Activated CD4-positive, alpha-beta T cell treated with anti-CD3 and anti-CD28 coated beads, Interleukin-2, amount 50 U/mL, for 16 hours (primary cell): Measurements from ENCODE around the gene SCN3A.

ENCODE experiments used
- DNase-seq: peaks from one replicate; pipeline ENCODE4 v3.0.0-alpha.2; 2020

The SCN3A gene

DNA sequence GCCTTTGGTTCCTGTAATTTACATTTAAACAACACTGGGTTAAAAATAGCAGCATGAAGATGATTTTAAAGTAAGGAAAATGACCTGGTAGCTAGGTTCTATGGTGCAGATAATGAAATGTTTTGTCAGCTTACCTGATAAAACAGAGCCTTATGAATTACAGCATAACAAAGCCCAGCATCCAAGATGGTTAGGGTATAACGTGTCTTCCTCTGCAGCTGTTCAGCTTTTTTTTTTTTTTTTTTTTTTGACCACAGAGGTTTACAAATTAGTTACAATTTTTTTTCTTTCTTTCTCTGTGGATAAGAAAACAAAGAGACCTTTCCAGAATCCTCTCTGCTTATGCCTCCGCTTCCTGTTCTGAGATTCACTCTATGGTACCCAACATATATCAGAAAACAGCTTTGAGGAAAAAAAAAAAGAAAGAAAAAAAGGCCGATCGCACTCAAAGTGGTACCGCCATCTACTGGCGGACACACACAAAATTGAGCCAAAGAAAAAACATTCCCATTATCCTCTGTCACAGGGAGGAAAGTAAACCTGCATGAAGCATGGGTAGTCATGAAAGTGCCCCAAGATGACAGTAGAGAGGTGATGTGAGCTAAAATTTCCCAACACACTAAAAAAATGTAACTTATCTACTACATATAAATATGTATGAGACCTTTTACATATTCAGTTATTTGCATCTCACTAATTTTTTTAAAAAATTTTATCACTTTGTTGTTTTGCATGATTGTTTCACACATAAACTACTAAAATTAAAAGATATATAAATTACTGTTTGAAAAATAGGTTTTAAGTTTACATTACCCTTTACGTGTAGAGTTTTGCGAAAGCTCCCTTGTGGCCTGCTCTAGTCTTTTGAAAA, at the start of gene SCN3A:
TSS of gene SCN3A (minus strand) at position 362 of the 871 bp plus-strand sequence. CDS start 27,656 bp downstream, outside the sequence.
- DNase-seq = peak; percentile 6

DNA sequence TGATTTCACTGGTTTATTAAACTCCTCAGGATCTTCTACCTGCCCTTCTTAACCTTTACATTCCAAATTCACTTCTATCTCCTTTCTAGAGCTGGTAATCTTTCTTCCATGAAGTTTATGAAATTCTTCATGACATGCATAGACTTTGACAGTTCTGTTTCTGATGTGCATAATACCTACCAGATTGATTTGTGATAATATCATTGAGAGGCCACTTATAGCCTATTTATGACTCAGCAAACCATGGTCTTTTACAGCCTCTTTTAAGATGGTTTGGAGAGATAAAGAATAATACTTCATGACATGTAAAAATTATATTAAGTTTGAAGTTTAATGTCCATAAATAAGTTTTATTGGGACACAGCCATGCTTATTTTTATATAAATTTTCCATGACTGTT, 49.3 kb upstream of the SCN3A start:
- no peak for DNase-seq

- no peak for DNase-seq
Observed at GRCh38 chr2:165251366-165251765, 47.5 kb upstream of the SCN3A start.

- DNase-seq = no peak
Observed at GRCh38 chr2:165248238-165248637, 44.4 kb upstream of the SCN3A start.

- no peak for DNase-seq
Observed at GRCh38 chr2:165245081-165245793, 41.4 kb upstream of the SCN3A start.

DNA sequence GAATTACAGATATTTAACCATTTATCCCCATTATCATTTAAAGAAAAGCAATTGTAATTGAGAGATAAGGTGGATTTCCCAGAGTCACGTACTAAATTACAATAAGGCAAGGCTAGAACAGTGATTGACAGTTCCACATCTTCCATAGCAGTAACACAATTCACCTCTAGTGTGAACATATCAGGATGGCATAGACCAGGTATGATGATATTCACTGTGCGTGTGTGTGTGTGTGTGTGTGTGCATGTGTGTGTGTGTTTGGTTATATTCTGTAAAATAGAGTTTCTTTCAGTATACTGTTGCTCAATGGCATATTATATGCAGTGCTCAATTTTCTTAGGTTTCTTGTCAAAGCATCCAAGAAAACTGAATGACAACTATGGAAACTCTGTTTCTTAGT, 37.1 kb upstream of the SCN3A start:
- DNase-seq = no peak

DNA sequence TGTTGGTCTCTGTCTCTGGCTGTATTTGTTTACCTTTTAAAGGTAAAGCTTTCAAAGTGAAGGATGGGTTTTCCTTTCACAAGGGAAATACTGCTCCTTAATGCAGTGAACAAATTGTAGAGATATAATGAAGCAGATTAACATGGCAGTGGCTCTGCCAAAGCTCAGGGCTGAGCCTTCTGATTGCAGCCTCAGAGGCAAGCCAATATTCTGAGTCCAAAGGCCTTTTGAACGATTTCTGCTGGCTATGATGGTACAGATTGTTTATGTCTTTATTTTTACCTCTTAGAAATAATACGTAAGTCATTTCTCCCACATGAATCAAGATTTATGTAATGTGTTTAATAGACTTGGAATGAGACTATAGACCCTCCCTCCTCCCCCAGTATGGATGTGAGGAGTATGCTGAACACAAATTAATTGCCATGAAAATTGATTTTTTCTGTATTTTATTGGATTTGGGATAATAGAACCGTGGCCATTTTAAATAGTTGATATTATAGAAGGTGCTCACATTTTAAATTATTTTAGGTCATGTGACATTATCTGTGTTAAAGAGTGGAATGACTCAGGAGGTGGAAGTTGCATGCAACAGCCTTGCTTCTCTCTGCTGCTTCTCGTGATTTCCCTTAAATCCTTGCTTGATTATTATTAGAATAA, 36.1 kb upstream of the SCN3A start:
- DNase-seq = no peak

DNA sequence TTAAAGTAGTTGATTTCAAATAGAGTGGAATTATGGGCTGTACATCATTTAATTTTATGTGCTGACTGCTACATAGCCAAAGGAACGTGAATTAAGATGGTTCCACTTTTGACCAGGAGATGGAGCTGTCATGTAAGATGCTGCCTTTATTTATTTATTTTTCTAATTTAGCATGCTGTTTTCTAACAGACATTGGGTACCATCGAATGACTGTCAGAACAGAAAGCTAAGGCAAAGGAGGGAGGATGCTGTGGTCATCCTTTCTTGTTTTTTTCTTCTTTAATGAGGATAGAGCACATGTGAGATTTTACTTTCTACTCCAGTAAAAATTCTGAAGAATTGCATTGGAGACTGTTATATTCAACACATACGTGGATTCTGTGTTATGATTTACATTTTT, 35.4 kb upstream of the SCN3A start, which contains the start of gene SCN2A:
TSS of gene SCN2A (plus strand) at position 185 of the 400 bp plus-strand sequence. CDS start 56,410 bp downstream, outside the sequence.
- peak; percentile 35 for DNase-seq

- peak; percentile 2 for DNase-seq
Observed at GRCh38 chr2:165238295-165238694, 34.4 kb upstream of the SCN3A start.

DNA sequence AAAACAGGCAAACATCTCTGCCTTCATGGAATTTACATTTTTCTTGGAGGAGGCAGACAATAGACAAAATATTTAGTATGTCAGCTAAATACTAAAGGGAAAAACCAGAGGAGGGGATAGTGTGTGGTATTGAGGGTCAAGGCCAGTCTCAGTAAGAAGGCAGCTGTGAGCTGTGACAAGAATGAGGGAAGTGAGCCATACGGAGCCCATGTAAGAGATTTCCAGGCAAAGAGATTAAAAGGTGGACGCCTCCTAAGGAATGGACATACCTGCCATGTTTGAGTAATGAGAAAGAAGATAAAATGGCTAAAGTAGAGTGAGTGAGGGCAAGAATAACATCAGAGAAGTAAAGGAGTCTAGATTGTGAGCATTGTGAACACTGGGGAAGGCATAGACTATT, 33.2 kb upstream of the SCN3A start:
- DNase-seq = no peak

DNA sequence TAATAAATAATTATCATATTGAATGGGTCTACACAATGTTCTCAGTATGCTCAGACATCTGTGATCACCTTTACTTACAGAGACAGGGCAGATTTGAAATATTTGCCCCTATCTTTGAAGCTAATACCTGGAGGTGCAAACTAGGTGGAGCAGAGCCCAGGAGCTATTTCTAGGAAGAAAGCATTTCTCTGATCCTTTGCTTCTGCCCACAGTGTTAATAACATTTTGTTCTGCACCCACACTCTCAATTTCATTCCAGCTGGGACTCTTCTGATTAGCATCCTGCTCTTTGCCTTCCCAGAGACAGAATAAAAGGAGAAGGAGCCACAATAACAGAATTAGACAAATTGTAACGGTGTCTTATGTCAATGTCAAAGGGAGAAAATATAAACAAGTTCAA, 23.7 kb upstream of the SCN3A start:
- no peak for DNase-seq

DNA sequence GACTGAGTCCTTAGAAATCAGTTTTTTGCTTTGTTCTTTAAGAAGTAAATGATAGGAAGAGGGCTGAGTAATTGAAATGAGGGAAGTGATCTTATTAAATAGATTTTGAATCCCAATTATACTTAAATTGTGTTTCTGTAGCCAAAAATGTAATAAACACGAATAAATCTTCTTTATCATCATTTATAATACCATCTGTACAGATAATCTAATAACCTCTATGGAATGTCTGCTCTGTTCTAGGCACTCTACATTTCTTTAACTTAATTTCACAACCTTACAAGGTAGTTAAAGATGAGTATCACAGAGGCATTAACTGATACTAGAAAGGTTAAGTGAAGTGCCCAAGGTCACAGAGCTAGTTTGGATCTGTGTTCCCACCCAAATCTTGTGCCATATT, 21.1 kb upstream of the SCN3A start:
- DNase-seq = no peak

DNA sequence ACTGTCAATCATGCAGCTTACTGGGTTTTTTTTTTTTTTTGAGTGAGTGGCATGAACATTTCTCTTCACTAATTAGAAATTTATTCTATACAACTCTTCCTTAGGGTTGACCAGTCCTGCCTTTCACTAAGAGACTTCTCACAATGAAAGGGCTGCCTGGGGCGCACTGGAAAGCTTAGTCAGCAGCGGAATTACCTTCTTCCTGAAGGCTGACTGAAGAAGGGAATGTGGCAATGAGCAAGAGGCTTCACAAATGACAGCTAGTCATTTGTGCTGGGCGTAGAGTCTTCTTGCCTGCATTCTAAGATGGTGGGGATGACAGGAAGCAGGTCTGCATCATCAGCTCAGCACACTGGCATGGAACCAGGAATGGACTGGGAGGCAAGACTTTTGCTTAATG, 15.6 kb upstream of the SCN3A start:
- no peak for DNase-seq

DNA sequence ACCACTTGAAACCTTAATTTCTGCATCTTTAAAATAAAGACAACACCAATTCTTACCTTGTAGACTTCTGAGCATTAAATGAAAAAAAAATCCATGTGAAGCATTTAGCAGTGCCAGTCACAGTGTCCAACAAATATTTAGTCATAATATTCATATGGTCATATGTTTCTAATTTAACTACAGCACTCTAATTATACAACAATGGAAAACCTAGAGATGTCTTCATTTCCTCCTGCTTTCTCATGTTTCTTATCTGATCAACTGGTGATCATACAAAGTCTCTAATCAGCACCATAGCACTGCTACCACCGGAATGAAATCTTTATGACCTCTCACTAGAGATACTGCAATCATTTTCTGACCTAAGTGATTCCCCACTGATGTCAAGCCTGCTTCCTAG, 10.2 kb upstream of the SCN3A start:
- DNase-seq = no peak

DNA sequence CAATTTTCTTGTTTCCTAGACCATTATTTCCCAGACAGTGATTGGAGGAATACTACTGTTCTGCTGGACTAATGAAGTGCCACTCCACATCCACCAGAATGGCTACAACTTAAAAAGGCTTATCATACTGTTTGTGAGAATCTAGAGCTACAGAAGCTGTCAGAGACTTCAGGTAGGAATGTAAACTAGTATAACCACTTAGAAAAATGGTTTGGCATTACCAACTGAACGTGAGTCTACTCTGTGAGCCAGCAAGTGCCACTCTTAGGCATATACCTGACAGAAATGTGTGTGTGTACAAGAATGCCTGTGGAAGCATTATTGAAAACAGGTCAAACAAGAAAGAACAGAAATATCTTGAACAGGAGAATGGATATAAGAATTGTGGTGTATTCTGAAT, 4.2 kb upstream of the SCN3A start:
- no peak for DNase-seq

DNA sequence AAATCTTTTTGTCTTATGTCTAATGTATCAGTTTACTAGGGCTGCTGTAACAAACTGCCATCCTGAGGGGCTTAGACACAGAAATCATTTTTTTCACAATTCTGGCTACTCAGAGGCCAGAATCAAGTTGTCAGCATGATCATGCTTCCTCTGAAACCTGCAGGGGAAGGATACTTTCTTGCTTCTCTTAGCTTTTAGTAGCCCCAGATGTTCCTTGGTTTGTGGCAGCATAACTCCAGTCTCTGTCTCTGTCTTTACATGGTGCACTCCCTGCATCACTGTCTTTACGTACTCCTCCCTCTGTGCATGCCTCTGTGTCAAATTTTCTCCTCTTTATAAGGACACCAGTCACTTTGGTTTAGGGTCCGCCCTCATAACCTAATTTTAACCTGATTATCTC, 2.0 kb upstream of the SCN3A start:
- no peak for DNase-seq

- no peak for DNase-seq
Observed at GRCh38 chr2:165202239-165202638, 1.6 kb downstream of the SCN3A start.

DNA sequence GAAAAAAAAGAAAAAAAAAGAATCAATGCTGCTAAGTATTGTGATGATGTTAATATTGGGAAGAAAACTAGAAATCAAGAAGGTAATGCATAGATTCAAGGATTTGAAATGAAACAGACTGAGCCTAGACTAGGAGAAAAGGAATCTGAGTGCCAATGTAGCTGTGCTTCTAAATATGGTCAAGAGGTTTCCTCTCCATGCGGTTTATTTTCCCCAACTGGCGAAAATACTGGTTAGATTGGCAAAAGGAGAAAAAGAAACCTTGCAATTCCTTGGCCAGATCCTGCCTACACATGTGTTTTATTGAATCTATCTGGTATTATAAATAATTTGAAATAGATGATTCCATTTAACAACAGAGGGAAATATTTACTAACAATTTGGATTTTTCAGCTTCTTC, 5.7 kb downstream of the SCN3A start:
- no peak for DNase-seq

DNA sequence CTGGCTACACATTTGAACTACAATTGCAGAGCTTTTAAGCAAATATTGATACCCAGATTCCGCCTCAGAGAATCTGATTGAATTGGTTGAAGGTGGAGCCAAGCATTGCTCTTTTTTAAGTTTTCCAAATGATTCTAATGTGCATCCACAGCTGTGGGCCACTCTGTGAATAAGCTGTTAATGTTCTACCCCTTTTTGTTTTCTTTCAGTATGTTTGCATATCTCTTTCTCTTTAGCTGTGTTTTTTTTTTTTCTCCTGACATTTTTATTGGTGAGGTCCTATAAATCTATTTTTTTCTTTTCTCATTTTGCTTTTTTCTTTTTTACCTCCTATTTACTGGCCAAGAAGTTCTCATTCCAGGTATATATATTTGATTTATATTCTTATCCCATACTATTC, 6.5 kb downstream of the SCN3A start:
- DNase-seq = no peak

- no peak for DNase-seq
Observed at GRCh38 chr2:165196411-165196810, 7.4 kb downstream of the SCN3A start.

GRCh38 chr2:165193178-165193777, 10.6 kb downstream of the SCN3A start:
- no peak for DNase-seq

- DNase-seq = no peak
Observed at GRCh38 chr2:165192729-165193128, 11.1 kb downstream of the SCN3A start.

- DNase-seq = no peak
Observed at GRCh38 chr2:165191096-165191728, 12.6 kb downstream of the SCN3A start.
